Liver (tissue), 3 donors: ENCODE data around the gene RNU7-1.

Experiments used
- ATF3 ChIP-seq: IDR thresholded peaks from 2 replicates; pipeline ENCODE4 v1.6.1; 2016; ENCODE audit warnings: antibody characterized with exemption
- CTCF ChIP-seq: fragments of 150-350 bp; IDR thresholded peaks from 2 replicates; pipeline ENCODE4 v1.5.1; 2017; ENCODE audit warnings: improper control_type of control experiment, low read depth, low read length; ENCODE audit not compliant: missing input control
- HNF4G ChIP-seq: IDR thresholded peaks from 2 replicates; pipeline ENCODE4 v1.6.1; 2016; ENCODE audit warnings: antibody characterized with exemption
- MAX ChIP-seq: IDR thresholded peaks from 2 replicates; pipeline ENCODE4 v1.6.1; 2016; ENCODE audit warnings: antibody characterized with exemption
- RAD21 ChIP-seq, 2 donors: IDR thresholded peaks; 2 replicates each; pipeline ENCODE4 v1.6.1; 2016; ENCODE audit warnings: antibody characterized with exemption in 2 of 2, mild to moderate bottlenecking in 2 of 2
- REST ChIP-seq: IDR thresholded peaks from 2 replicates; pipeline ENCODE4 v1.6.1; 2016; ENCODE audit warnings: antibody characterized with exemption, mild to moderate bottlenecking
- SP1 ChIP-seq: IDR thresholded peaks from 2 replicates; pipeline ENCODE4 v1.6.1; 2018; ENCODE audit warnings: antibody characterized with exemption, mild to moderate bottlenecking
- TAF1 ChIP-seq: conservative IDR thresholded peaks from 2 replicates; pipeline ENCODE4 v1.6.1; 2016; ENCODE audit warnings: antibody characterized with exemption, mild to moderate bottlenecking
- YY1 ChIP-seq: IDR thresholded peaks from 2 replicates; pipeline ENCODE4 v1.6.1; 2016; ENCODE audit warnings: antibody characterized with exemption, mild to moderate bottlenecking
- donor health status: healthy.
- donor health status: healthy.

- TF ChIP-seq CTCF = no peak
- no peak for TF ChIP-seq YY1
- TF ChIP-seq RAD21 (IDR thresholded peaks at IDR 0.05) = no peak
- no peak for TF ChIP-seq SP1
- no peak for TF ChIP-seq ATF3
- no peak for TF ChIP-seq TAF1
- TF ChIP-seq MAX = no peak
- TF ChIP-seq HNF4G = no peak
- TF ChIP-seq REST = no peak
These were observed 5.0 kb upstream of the RNU7-1 start for GRCh38 chr12:6938353-6939190.
